SK-MEL-5 (cell line): ENCODE results near the gene CEBPB. TPM values are rescaled to one million over a fixed set of nuclear protein-coding genes. Genes with fewer than 3 reads are reported as not detected.
A peak's percentile ranks its signal among the peaks of the same experiment; 100 is the strongest.

ENCODE experiments used
- DNase-seq: peaks from one replicate; pipeline ENCODE4 v3.0.0-alpha.2; 2016; ENCODE audit warnings: low read depth, low spot score
- in situ Hi-C: cut with HindIII; loops from 2 replicates; pipeline ENCODE4 v1.10.0; 2016; ENCODE audit warnings: low sequenced_read_pairs, high pct_unique_total_duplicates, low pct_unique_long_range_greater_than_20kb
- total RNA-seq: library from RNA; depleted of rRNA; stranded (reverse); fragments of >200 nt; shearing (Covaris generic); gene quantifications from 2 replicates; pipeline ENCODE4 v1.2.3, GENCODE V29; 2014

The CEBPB gene
- total RNA-seq, 1 experiment from 2014 or later: 69.6 TPM

GRCh38 chr20:50188879-50189680 lies 1.6 kb upstream of the CEBPB start:
- in situ Hi-C loops: no loop called here

GRCh38 chr20:50189681-50190250 lies 864 bp upstream of the CEBPB start:
- in situ Hi-C loops: no loop called here
- DNase-seq: no peak

More at GRCh38 chr20:50188879-50189680, 1.6 kb upstream of the CEBPB start:
- no peak for DNase-seq

- in situ Hi-C loops: no loop called here
- peak; percentile 63 for DNase-seq
Observed at GRCh38 chr20:50191065-50191543, 474 bp downstream of the CEBPB start.

GRCh38 chr20:50191544-50192363 lies 1.1 kb downstream of the CEBPB start:
- DNase-seq: peak; percentile 47
- in situ Hi-C loops: no loop called here

- in situ Hi-C loops: no loop called here
- peak; percentile 92 for DNase-seq
Observed at GRCh38 chr20:50192364-50193198, 2.0 kb downstream of the CEBPB start.

- DNase-seq: no peak
- in situ Hi-C loops: no loop called here
Observed at GRCh38 chr20:50193199-50193835, 2.7 kb downstream of the CEBPB start.

- no peak for DNase-seq
- in situ Hi-C loops: no loop called here
Observed at GRCh38 chr20:50193836-50194421, 3.3 kb downstream of the CEBPB start.

GRCh38 chr20:50194422-50194830 lies 3.8 kb downstream of the CEBPB start:
- DNase-seq: no peak
- in situ Hi-C loops: no loop called here

GRCh38 chr20:50194831-50195523 lies 4.3 kb downstream of the CEBPB start:
- in situ Hi-C loops: no loop called here
- no peak for DNase-seq

- no peak for DNase-seq
- in situ Hi-C loops: no loop called here
Observed at GRCh38 chr20:50195524-50196120, 5.0 kb downstream of the CEBPB start.

GRCh38 chr20:50196248-50196647 lies 5.6 kb downstream of the CEBPB start:
- no peak for DNase-seq
- in situ Hi-C loops: no loop called here

GRCh38 chr20:50196896-50197295 lies 6.3 kb downstream of the CEBPB start:
- in situ Hi-C loops: no loop called here
- DNase-seq: no peak

- in situ Hi-C loops: no loop called here
Observed at GRCh38 chr20:50197463-50198179, 7.0 kb downstream of the CEBPB start.

GRCh38 chr20:50198180-50198666 lies 7.6 kb downstream of the CEBPB start:
- in situ Hi-C loops: no loop called here
- DNase-seq: no peak

More at GRCh38 chr20:50197463-50198179, 7.0 kb downstream of the CEBPB start:
- DNase-seq: no peak

GRCh38 chr20:50198716-50199115 lies 8.1 kb downstream of the CEBPB start:
- in situ Hi-C loops: no loop called here
- DNase-seq: no peak
